ENCODE data around the gene HSD11B1. TPM values are rescaled to one million over a fixed set of nuclear protein-coding genes. Genes with fewer than 3 reads are reported as not detected.

Gene HSD11B1
- polyA plus RNA-seq, 1 donor (not counting 4 experiments of a cell fraction or from before 2014, with no cell fraction given): 2.7 TPM

DNA sequence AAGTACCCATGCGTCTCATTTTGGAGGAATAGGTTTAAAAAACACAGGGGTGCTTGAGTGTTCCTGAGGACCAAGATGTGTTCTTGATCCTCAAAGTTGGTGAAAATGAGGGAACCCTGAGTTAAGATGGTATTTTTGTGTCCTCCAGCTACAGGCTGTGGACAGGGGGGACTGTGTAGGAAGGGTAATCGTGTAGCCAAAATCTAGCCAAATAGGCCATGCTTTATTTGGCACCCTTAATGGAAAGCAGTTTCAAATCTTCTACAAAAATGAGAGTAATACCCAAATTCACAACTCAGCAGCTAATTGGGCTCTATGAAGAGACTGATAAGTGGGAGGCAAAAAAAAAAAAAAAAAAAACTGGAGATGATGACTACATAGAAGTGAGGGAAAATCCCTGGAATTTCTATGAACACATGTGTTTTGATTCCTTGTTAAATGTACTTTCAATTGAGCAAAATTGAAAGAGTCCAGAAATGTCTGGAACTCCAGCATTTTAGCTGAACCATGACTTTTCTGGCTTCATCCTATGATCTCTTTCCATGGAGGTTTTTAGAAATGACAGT is 470 bp downstream of the HSD11B1 start:
- Histone ChIP-seq H3K4me2 (ENCODE audit: control insufficient read depth, extremely low read depth, insufficient read depth, low read depth, low read length) (no peak overlapping the region), H4K20me1 (ENCODE audit: control insufficient read depth, extremely low read depth, insufficient read depth, low read length) (no peaks in the 10 kb centered on the region), H2AFZ (ENCODE audit: control insufficient read depth, low read length) (no peak overlapping the region), H3K4me1 (ENCODE audit: control insufficient read depth, extremely low read depth, insufficient read depth, low read length) (peaks cover 11% of the 10 kb centered on the region), H3K9me3 (ENCODE audit: control insufficient read depth, low read depth, low read length) (no peaks in the 10 kb centered on the region), H3K79me2 (ENCODE audit: control insufficient read depth, insufficient read depth, low read length) (no peaks in the 10 kb centered on the region), H3K9me1 (ENCODE audit: control insufficient read depth, extremely low read depth, insufficient read depth, low read length) (no peaks in the 10 kb centered on the region), H3K27me3 (ENCODE audit: control insufficient read depth, extremely low read depth, insufficient read depth, low read length) (no peaks in the 10 kb centered on the region), H3K9ac (ENCODE audit: control insufficient read depth, extremely low read depth, insufficient read depth, low read length) (no peak overlapping the region), H3K27ac (ENCODE audit: control insufficient read depth, insufficient read depth, low read length) (no peak overlapping the region), H3K4me3 (ENCODE audit: control insufficient read depth in 2 of 3, extremely low read depth in 1 of 3, insufficient read depth in 2 of 3, low read depth in 1 of 3, low read length in 3 of 3) (no peak overlapping the region), H3K36me3 (ENCODE audit: control insufficient read depth in 2 of 2, extremely low read depth in 1 of 2, insufficient read depth in 2 of 2, low read length in 2 of 2) (no peaks in the 10 kb centered on the region)
- TF ChIP-seq, protein P1, sequence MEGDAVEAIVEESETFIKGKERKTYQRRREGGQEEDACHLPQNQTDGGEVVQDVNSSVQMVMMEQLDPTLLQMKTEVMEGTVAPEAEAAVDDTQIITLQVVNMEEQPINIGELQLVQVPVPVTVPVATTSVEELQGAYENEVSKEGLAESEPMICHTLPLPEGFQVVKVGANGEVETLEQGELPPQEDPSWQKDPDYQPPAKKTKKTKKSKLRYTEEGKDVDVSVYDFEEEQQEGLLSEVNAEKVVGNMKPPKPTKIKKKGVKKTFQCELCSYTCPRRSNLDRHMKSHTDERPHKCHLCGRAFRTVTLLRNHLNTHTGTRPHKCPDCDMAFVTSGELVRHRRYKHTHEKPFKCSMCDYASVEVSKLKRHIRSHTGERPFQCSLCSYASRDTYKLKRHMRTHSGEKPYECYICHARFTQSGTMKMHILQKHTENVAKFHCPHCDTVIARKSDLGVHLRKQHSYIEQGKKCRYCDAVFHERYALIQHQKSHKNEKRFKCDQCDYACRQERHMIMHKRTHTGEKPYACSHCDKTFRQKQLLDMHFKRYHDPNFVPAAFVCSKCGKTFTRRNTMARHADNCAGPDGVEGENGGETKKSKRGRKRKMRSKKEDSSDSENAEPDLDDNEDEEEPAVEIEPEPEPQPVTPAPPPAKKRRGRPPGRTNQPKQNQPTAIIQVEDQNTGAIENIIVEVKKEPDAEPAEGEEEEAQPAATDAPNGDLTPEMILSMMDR (optimal IDR thresholded peaks at IDR 0.05 in 1 of 3, IDR thresholded peaks at IDR 0.05 in 1 of 3, conservative IDR thresholded peaks at IDR 0.05 in 1 of 3; ENCODE audit: extremely low read depth in 1 of 3, insufficient read depth in 2 of 3, low read length in 3 of 3): no peak
- TF ChIP-seq EZH2 (IDR thresholded peaks at IDR 0.05; ENCODE audit: low read length): no peak
- no peak for FAIRE-seq
- dilution Hi-C loops (cut with MboI; ENCODE audit: extremely low pct_ligation_motif_present, low sequenced_read_pairs): no loop called here
- no peak for DNase-seq (ENCODE audit: low read depth, low spot score)

DNA sequence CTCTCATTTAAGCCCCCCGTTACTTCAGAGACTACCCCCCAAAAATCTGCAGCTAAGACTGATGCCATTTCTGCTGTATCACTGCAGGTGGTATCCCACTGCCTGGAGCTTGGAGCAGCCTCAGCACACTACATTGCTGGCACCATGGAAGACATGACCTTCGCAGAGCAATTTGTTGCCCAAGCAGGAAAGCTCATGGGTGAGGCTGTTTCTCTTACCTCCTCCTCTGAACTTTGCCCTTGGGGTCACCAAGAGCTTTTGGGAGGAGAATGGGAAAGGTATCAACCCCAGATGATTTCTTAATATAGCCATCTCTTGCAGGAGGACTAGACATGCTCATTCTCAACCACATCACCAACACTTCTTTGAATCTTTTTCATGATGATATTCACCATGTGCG is 2.0 kb downstream of the HSD11B1 start:
- DNase-seq (ENCODE audit: low read depth, low spot score) (no peak), FAIRE-seq (no peak)
- peaks cover 24% of the 10 kb centered on the region for H3K4me1 ChIP-seq (ENCODE audit: control insufficient read depth, extremely low read depth, insufficient read depth, low read length)
- TF ChIP-seq, protein P1 (optimal IDR thresholded peaks at IDR 0.05 in 1 of 3, IDR thresholded peaks at IDR 0.05 in 1 of 3, conservative IDR thresholded peaks at IDR 0.05 in 1 of 3; ENCODE audit: extremely low read depth in 1 of 3, insufficient read depth in 2 of 3, low read length in 3 of 3): no peak
- TF ChIP-seq EZH2 (IDR thresholded peaks at IDR 0.05; ENCODE audit: low read length): no peak
- H3K9me3 ChIP-seq (ENCODE audit: control insufficient read depth, low read depth, low read length): no peaks in the 10 kb centered on the region
- no peak overlapping the region for H3K9ac ChIP-seq (ENCODE audit: control insufficient read depth, extremely low read depth, insufficient read depth, low read length)
- no peaks in the 10 kb centered on the region for H3K27me3 ChIP-seq (ENCODE audit: control insufficient read depth, extremely low read depth, insufficient read depth, low read length)
- dilution Hi-C loops (cut with MboI; ENCODE audit: extremely low pct_ligation_motif_present, low sequenced_read_pairs): no loop called here
- no peak overlapping the region for H3K27ac ChIP-seq (ENCODE audit: control insufficient read depth, insufficient read depth, low read length)
- peak overlapping the region; percentile 39 for H3K4me2 ChIP-seq (ENCODE audit: control insufficient read depth, extremely low read depth, insufficient read depth, low read depth, low read length)
- no peaks in the 10 kb centered on the region for H3K36me3 ChIP-seq (ENCODE audit: control insufficient read depth in 2 of 2, extremely low read depth in 1 of 2, insufficient read depth in 2 of 2, low read length in 2 of 2)
- H3K9me1 ChIP-seq (ENCODE audit: control insufficient read depth, extremely low read depth, insufficient read depth, low read length): no peaks in the 10 kb centered on the region
- no peaks in the 10 kb centered on the region for H3K79me2 ChIP-seq (ENCODE audit: control insufficient read depth, insufficient read depth, low read length)
- H4K20me1 ChIP-seq (ENCODE audit: control insufficient read depth, extremely low read depth, insufficient read depth, low read length): no peaks in the 10 kb centered on the region
- no peak overlapping the region for H3K4me3 ChIP-seq (ENCODE audit: control insufficient read depth in 2 of 3, extremely low read depth in 1 of 3, insufficient read depth in 2 of 3, low read depth in 1 of 3, low read length in 3 of 3)
- no peak overlapping the region for H2AFZ ChIP-seq (ENCODE audit: control insufficient read depth, low read length)
